PC-9 (cell line): ENCODE data around the gene SLC35E2B. TPM values are rescaled to one million over a fixed set of nuclear protein-coding genes. Genes with fewer than 3 reads are reported as not detected.

ENCODE experiments used
- BruUV-seq: library from RNA; stranded (reverse); fragments of 400-500 nt; replicated peaks from 2 replicates; lab custom pipeline; 2021; lab: Mats Ljungman, UMichigan
- CTCF ChIA-PET: fragments of 300-600 bp; sonication (Branson Sonifier 250); formaldehyde crosslinking; loops from one replicate; lab custom pipeline; 2022; ENCODE audit warnings: antibody characterized with exemption; lab: Charles Lee
- POLR2A ChIA-PET: fragments of 300-600 bp; sonication (Branson Sonifier 250); formaldehyde crosslinking; loops from one replicate; lab custom pipeline; 2022; ENCODE audit warnings: antibody characterized with exemption; ENCODE audit not compliant: unreplicated experiment; lab: Charles Lee
- DNase-seq, 2 experiments: peaks; one replicate each; pipeline versions ENCODE4 v3.0.0 to v3.0.0-alpha.2; 2015 to 2022; ENCODE audit warnings: mixed read lengths in 1 of 2
- H2AFZ ChIP-seq: fragments of 200-600 bp; sonication (generic); 2 replicates; pipeline ENCODE4 v1.8.1; 2017; ENCODE audit warnings: antibody characterized with exemption
- H3F3A ChIP-seq: fragments of 200-600 bp; sonication (generic); 2 replicates; pipeline ENCODE4 v1.8.1; 2017; ENCODE audit warnings: antibody characterized with exemption, mild to moderate bottlenecking, low read depth; ENCODE audit not compliant: insufficient read depth
- H3K27ac ChIP-seq: fragments of 200-600 bp; sonication (generic); 2 replicates; pipeline ENCODE4 v1.6.1; 2016; ENCODE audit warnings: mixed run types
- H3K27me3 ChIP-seq: fragments of 200-600 bp; sonication (generic); 2 replicates; pipeline ENCODE4 v1.6.1; 2016; ENCODE audit warnings: low read depth, mixed run types; ENCODE audit not compliant: insufficient read depth
- H3K36me3 ChIP-seq: fragments of 200-600 bp; sonication (generic); 2 replicates; pipeline ENCODE4 v1.6.1; 2016; ENCODE audit warnings: low read depth, mixed run types
- H3K4me1 ChIP-seq: fragments of 200-600 bp; sonication (generic); replicated peaks from 2 replicates; pipeline ENCODE4 v1.6.1; 2016; ENCODE audit warnings: mixed run types; ENCODE audit not compliant: insufficient read depth
- H3K4me2 ChIP-seq: fragments of 200-600 bp; sonication (generic); 2 replicates; pipeline ENCODE4 v1.6.1; 2017; ENCODE audit warnings: mixed run types
- H3K4me3 ChIP-seq: fragments of 200-600 bp; sonication (generic); 2 replicates; pipeline ENCODE4 v1.6.1; 2016; ENCODE audit warnings: mixed run types
- H3K79me2 ChIP-seq: fragments of 200-600 bp; sonication (generic); 2 replicates; pipeline ENCODE4 v1.6.1; 2017; ENCODE audit warnings: low read depth, mixed run types
- H3K9me2 ChIP-seq: fragments of 200-600 bp; sonication (generic); 2 replicates; pipeline ENCODE4 v1.8.1; 2017; ENCODE audit warnings: mild to moderate bottlenecking; ENCODE audit not compliant: insufficient read depth
- H3K9me3 ChIP-seq: fragments of 200-600 bp; sonication (generic); 2 replicates; pipeline ENCODE4 v1.8.1; 2016; ENCODE audit warnings: low read depth; ENCODE audit not compliant: insufficient read depth
- H4K20me1 ChIP-seq: fragments of 200-600 bp; sonication (generic); 2 replicates; pipeline ENCODE4 v1.8.1; 2017; ENCODE audit not compliant: insufficient read depth
- EZH2 ChIP-seq: fragments of 200-600 bp; sonication (generic); IDR thresholded peaks from 2 replicates; pipeline ENCODE4 v1.8.0; 2017; ENCODE audit warnings: antibody characterized with exemption, low read depth
- intact Hi-C: fragments of 100-400 bp; cut with micrococcal nuclease; formaldehyde crosslinking; loops from one replicate; pipeline ENCODE4 v1.10.0; 2022; ENCODE audit not compliant: unreplicated experiment
- total RNA-seq: library from RNA; stranded (reverse); gene quantifications from 2 replicates; pipeline ENCODE4 v1.2.3, GENCODE V29; 2021
- TF ChIP-seq, protein P1 (sequence below): fragments of 200-600 bp; sonication (generic); conservative IDR thresholded peaks from 2 replicates; pipeline ENCODE4 v1.6.1; 2017; ENCODE audit warnings: mixed run types, antibody characterized with exemption, mild to moderate bottlenecking, moderate library complexity

SLC35E2B gene
- total RNA-seq, 1 experiment from 2014 or later, result 55.4 TPM

DNA sequence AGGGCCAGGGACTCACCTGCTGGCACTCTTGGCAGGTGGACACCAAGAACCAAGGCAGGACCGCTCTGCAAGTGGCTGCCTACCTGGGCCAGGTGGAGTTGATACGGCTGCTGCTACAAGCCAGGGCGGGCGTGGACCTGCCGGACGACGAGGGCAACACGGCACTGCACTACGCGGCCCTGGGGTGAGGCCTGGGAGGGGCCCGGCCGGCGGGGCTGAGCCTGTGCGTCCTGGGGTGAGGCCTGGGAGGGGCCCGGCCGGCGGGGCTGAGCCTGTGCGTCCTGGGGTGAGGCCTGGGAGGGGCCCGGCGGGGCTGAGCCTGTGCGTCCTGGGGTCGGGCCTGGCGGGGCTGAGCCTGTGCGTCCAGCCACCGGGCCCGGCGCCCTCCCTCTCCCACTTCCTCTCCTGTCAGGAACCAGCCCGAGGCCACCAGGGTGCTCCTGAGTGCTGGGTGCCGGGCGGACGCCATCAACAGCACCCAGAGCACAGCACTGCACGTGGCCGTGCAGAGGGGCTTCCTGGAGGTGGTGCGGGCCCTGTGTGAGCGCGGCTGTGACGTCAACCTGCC lies 65.2 kb downstream of the SLC35E2B start:
- Histone ChIP-seq H3K27ac (no peak overlapping the region), H3K79me2 (no peaks in the 10 kb centered on the region), H2AFZ (no peak overlapping the region), H3K4me1 (no peaks in the 10 kb centered on the region), H3K9me3 (no peaks in the 10 kb centered on the region), H3K36me3 (no peaks in the 10 kb centered on the region), H3K27me3 (no peaks in the 10 kb centered on the region), H3K9me2 (no peaks in the 10 kb centered on the region), H3K4me2 (no peak overlapping the region), H3F3A (no peaks in the 10 kb centered on the region), H4K20me1 (no peaks in the 10 kb centered on the region), H3K4me3 (no peak overlapping the region)
- peak in 1 of 2 experiments; percentile 10 for DNase-seq
- ChIA-PET POLR2A (no interaction called here), CTCF (no interaction called here)
- intact Hi-C loops, result no loop called here
- BruUV-seq, result no TSS peak
- TF ChIP-seq, protein P1, sequence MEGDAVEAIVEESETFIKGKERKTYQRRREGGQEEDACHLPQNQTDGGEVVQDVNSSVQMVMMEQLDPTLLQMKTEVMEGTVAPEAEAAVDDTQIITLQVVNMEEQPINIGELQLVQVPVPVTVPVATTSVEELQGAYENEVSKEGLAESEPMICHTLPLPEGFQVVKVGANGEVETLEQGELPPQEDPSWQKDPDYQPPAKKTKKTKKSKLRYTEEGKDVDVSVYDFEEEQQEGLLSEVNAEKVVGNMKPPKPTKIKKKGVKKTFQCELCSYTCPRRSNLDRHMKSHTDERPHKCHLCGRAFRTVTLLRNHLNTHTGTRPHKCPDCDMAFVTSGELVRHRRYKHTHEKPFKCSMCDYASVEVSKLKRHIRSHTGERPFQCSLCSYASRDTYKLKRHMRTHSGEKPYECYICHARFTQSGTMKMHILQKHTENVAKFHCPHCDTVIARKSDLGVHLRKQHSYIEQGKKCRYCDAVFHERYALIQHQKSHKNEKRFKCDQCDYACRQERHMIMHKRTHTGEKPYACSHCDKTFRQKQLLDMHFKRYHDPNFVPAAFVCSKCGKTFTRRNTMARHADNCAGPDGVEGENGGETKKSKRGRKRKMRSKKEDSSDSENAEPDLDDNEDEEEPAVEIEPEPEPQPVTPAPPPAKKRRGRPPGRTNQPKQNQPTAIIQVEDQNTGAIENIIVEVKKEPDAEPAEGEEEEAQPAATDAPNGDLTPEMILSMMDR, result no peak
- no peak for TF ChIP-seq EZH2

DNA sequence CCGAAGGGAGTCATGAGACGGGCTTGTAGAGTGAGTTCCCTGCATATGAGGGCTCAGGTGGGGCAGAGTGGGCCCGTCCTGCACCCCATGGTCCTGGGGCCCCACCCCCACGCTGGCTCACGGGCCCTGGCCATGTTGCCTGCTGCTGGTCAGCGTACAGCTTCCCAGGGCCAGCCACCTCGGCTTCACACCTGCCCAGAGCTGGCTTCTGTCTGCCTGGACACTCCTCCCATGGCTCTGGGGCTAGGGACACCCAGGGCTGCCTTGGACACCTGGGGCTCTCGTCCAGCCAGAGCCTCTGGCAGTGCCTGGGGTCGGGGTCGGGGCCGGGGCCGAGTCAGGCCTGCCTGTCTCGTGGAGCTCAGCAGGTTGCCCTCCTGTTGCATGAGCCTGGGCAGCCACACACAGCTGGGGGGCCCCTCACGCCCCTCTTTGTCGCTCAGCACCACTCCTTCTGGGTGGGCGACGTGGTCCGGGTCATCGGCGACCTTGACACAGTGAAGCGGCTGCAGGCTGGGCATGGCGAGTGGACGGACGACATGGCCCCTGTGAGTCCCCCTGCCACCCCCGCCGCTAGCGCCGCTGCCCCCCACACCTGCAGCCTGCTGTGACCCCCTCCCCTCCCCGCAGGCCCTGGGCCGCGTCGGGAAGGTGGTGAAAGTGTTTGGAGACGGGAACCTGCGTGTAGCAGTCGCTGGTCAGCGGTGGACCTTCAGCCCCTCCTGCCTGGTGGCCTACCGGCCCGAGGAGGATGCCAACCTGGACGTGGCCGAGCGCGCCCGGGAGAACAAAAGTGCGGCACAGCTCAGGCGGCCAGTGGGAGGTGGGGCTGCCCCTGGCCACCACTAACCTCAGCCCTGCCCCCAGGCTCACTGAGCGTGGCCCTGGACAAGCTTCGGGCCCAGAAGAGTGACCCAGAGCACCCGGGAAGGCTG lies 66.1 kb downstream of the SLC35E2B start:
- H4K20me1 ChIP-seq, result no peaks in the 10 kb centered on the region
- no peaks in the 10 kb centered on the region for H3F3A ChIP-seq
- no peaks in the 10 kb centered on the region for H3K79me2 ChIP-seq
- ChIA-PET POLR2A (no interaction called here), CTCF (no interaction called here)
- no peak overlapping the region for H3K27ac ChIP-seq
- H3K4me3 ChIP-seq, result no peak overlapping the region
- no peaks in the 10 kb centered on the region for H3K36me3 ChIP-seq
- no peaks in the 10 kb centered on the region for H3K9me3 ChIP-seq
- no peak overlapping the region for H2AFZ ChIP-seq
- DNase-seq, result no peak
- no peaks in the 10 kb centered on the region for H3K4me1 ChIP-seq
- no peaks in the 10 kb centered on the region for H3K9me2 ChIP-seq
- intact Hi-C loops, result no loop called here
- TF ChIP-seq EZH2, result no peak
- TF ChIP-seq, protein P1, result no peak
- no peaks in the 10 kb centered on the region for H3K27me3 ChIP-seq
- no TSS peak for BruUV-seq
- no peak overlapping the region for H3K4me2 ChIP-seq

DNA sequence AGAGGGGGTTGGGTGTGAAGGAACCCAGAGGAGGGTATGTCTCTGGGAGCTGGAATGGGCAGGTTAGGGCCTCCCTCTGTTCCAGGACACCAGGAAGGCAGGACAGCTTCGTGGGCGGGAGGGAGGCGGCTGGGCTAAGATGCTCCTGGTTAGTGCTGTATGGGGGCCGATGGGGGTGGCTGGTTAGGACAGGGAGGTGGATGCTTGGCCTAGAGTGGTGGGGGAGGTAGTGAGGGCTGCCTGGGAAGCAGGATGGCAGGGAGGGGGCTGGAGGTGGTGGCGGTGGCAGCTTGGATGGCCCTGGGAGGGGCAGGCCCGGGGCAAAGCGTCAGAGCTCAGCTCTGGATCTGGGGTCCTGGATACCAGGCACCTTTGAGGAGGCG lies 66.8 kb downstream of the SLC35E2B start:
- H3K4me3 ChIP-seq, result no peak overlapping the region
- H3K9me2 ChIP-seq, result no peaks in the 10 kb centered on the region
- no peaks in the 10 kb centered on the region for H3K79me2 ChIP-seq
- no peaks in the 10 kb centered on the region for H3K9me3 ChIP-seq
- POLR2A ChIA-PET, result no interaction called here
- H3F3A ChIP-seq, result no peaks in the 10 kb centered on the region
- CTCF ChIA-PET, result no interaction called here
- no peaks in the 10 kb centered on the region for H3K36me3 ChIP-seq
- no peaks in the 10 kb centered on the region for H4K20me1 ChIP-seq
- intact Hi-C loops, result no loop called here
- TF ChIP-seq, protein P1, result no peak
- no peak for TF ChIP-seq EZH2
- no peak for DNase-seq
- no TSS peak for BruUV-seq
- no peak overlapping the region for H3K4me2 ChIP-seq
- no peak overlapping the region for H2AFZ ChIP-seq
- H3K27ac ChIP-seq, result no peak overlapping the region
- no peaks in the 10 kb centered on the region for H3K27me3 ChIP-seq
- no peaks in the 10 kb centered on the region for H3K4me1 ChIP-seq
